Astrocyte of the spinal cord (primary cell): ENCODE results near the gene CCDC148.

Experiments used
- DNase-seq: peaks from one replicate; pipeline ENCODE4 v3.0.0; 2011; ENCODE audit warnings: low read depth, low spot score
- H3K4me3 ChIP-seq: 2 replicates; pipeline ENCODE4 v1.5.1; 2011; ENCODE audit warnings: low read depth, mild to moderate bottlenecking, low read length, moderate library complexity
- CTCF ChIP-seq: IDR thresholded peaks from 2 replicates; pipeline ENCODE4 v1.5.1; 2012; ENCODE audit warnings: low read depth, mild to moderate bottlenecking, low read length, inconsistent platforms
- in situ Hi-C: cut with HindIII; loops from 2 replicates; pipeline ENCODE4 v1.10.0; 2017; ENCODE audit warnings: low sequenced_read_pairs

Gene CCDC148

GRCh38 chr2:158266111-158266510 lies 190.4 kb downstream of the CCDC148 start:
- no peak overlapping the region for H3K4me3 ChIP-seq
- TF ChIP-seq CTCF: no peak
- no peak for DNase-seq
- in situ Hi-C loops: no loop called here

GRCh38 chr2:158255257-158255656 lies 201.3 kb downstream of the CCDC148 start:
- in situ Hi-C loops: no loop called here
- no peak overlapping the region for H3K4me3 ChIP-seq
- no peak for DNase-seq
- no peak for TF ChIP-seq CTCF

- in situ Hi-C loops: no loop called here
- H3K4me3 ChIP-seq: no peak overlapping the region
- DNase-seq: peak; percentile 9
- TF ChIP-seq CTCF: no peak
Measured at GRCh38 chr2:158253170-158253569, 203.4 kb downstream of the CCDC148 start.

GRCh38 chr2:158251356-158251755 lies 205.2 kb downstream of the CCDC148 start:
- no peak for DNase-seq
- H3K4me3 ChIP-seq: no peak overlapping the region
- TF ChIP-seq CTCF: no peak
- in situ Hi-C loops: no loop called here

- in situ Hi-C loops: no loop called here
- TF ChIP-seq CTCF: no peak
- no peak for DNase-seq
- H3K4me3 ChIP-seq: no peak overlapping the region
Measured at GRCh38 chr2:158243392-158243791, 213.2 kb downstream of the CCDC148 start.

- in situ Hi-C loops: no loop called here
- no peak for DNase-seq
- no peak overlapping the region for H3K4me3 ChIP-seq
- TF ChIP-seq CTCF: no peak
Measured at GRCh38 chr2:158242280-158242679, 214.3 kb downstream of the CCDC148 start.

- no peak for TF ChIP-seq CTCF
- DNase-seq: no peak
- in situ Hi-C loops: no loop called here
- no peak overlapping the region for H3K4me3 ChIP-seq
Measured at GRCh38 chr2:158240975-158241374, 215.6 kb downstream of the CCDC148 start.
